Fibroblast of the aortic adventitia (primary cell): ENCODE data around the gene SCD. TPM values are rescaled to one million over a fixed set of nuclear protein-coding genes. Genes with fewer than 3 reads are reported as not detected.

Experiments
- DNase-seq: peaks from one replicate; pipeline ENCODE4 v3.0.0-alpha.2; 2010; ENCODE audit warnings: low read depth
- H3K4me3 ChIP-seq: 2 replicates; pipeline ENCODE4 v1.5.1; 2011; ENCODE audit warnings: low read depth, mild to moderate bottlenecking, control low read depth, low read length, moderate library complexity
- CTCF ChIP-seq: IDR thresholded peaks from 2 replicates; pipeline ENCODE4 v1.5.1; 2011; ENCODE audit warnings: mild to moderate bottlenecking, low read length, control low read depth, inconsistent platforms; ENCODE audit not compliant: insufficient read depth
- total RNA-seq: library from RNA; depleted of rRNA; stranded (reverse); fragments of >200 nt; gene quantifications from 2 replicates; pipeline ENCODE4 v1.2.3, GENCODE V29; 2012; ENCODE audit warnings: low replicate concordance

Gene SCD
- total RNA-seq, 1 donor = 99.9 TPM

- peak; percentile 47 for DNase-seq
- no peak overlapping the region for H3K4me3 ChIP-seq
- no peak for TF ChIP-seq CTCF
Measured at GRCh38 chr10:100359529-100360150, 12.6 kb downstream of the SCD start.

- TF ChIP-seq CTCF = no peak
- no peak overlapping the region for H3K4me3 ChIP-seq
- DNase-seq = no peak
Measured at GRCh38 chr10:100360234-100360633, 13.2 kb downstream of the SCD start.

GRCh38 chr10:100362570-100363496 lies 15.8 kb downstream of the SCD start:
- no peak for DNase-seq
- no peak for TF ChIP-seq CTCF
- H3K4me3 ChIP-seq = no peak overlapping the region

GRCh38 chr10:100364175-100364574 lies 17.1 kb downstream of the SCD start:
- no peak for DNase-seq
- H3K4me3 ChIP-seq = no peak overlapping the region
- TF ChIP-seq CTCF = no peak

- no peak overlapping the region for H3K4me3 ChIP-seq
- TF ChIP-seq CTCF = no peak
- peak; percentile 84 for DNase-seq
Measured at GRCh38 chr10:100364735-100365391, 17.8 kb downstream of the SCD start.

GRCh38 chr10:100368721-100369120 lies 21.7 kb downstream of the SCD start:
- H3K4me3 ChIP-seq = no peak overlapping the region
- no peak for DNase-seq
- no peak for TF ChIP-seq CTCF
